T-helper 17 cell (primary cell): ENCODE data around the gene HLA-DMA. TPM values are rescaled to one million over a fixed set of nuclear protein-coding genes. Genes with fewer than 3 reads are reported as not detected.

Experiments
- ATAC-seq: fragments of 150-1000 bp; cut with Tn5 transposase; 2 replicates; pipeline ENCODE4 v1.10.0; 2021; ENCODE audit warnings: mild to moderate bottlenecking, moderate library complexity
- DNase-seq, 3 donors: peaks; one replicate each; pipeline versions ENCODE4 v3.0.0 to v3.0.0-alpha.2; 2020 to 2021
- H3K9me3 ChIP-seq: one replicate; pipeline ENCODE4 v1.7.0; 2013; ENCODE audit warnings: low read length, mild to moderate bottlenecking; ENCODE audit not compliant: control insufficient read depth, poor library complexity, severe bottlenecking
- H3K27ac Mint-ChIP-seq: one replicate; pipeline ENCODE4 v1.8.0; 2022; ENCODE audit warnings: mild to moderate bottlenecking, moderate library complexity, mixed read lengths
- H3K27me3 Mint-ChIP-seq: one replicate; pipeline ENCODE4 v1.8.0; 2022; ENCODE audit warnings: mixed read lengths
- H3K36me3 Mint-ChIP-seq: one replicate; pipeline ENCODE4 v1.8.0; 2022; ENCODE audit warnings: low read depth, mixed read lengths
- H3K4me1 Mint-ChIP-seq: one replicate; pipeline ENCODE4 v1.8.0; 2022; ENCODE audit warnings: mild to moderate bottlenecking, mixed read lengths
- H3K4me3 Mint-ChIP-seq: one replicate; pipeline ENCODE4 v1.8.0; 2022; ENCODE audit warnings: mild to moderate bottlenecking, moderate library complexity, mixed read lengths
- total RNA-seq, 4 donors: library from RNA in 2 of 4; stranded (reverse) in 2 of 4; gene quantifications; one replicate each; pipeline ENCODE4 v1.2.3 and lab custom pipeline; 2022 to 2026

The HLA-DMA gene
- total RNA-seq, 2 donors from 2014 or later = 20.9 to 23.4 TPM

DNA sequence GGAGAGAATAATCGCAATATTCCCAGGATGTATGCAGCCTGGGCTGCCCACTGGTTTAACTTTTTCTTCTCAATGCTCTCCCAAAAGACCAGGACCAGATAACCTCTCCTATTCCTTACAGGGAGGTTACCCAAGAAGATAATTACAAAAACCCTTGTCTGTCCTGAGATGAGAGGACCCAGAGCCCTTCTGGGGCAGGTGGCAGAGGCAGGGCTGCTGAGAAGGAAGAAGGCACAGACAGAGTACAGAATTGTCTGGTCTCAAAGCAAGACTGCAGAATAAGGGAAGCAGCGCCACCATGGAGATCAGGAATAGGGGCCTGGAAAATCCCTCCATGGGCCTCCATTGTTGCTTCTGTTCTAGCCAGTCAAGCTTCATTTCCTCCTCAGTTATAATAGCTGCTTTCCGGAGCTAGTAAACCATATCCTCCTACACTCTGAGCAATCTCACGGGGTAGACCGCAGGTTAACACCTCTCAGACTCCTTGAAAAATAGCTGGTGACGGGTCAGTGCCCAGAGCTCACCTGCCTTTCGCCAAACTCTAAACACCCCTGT lies 11.6 kb downstream of the HLA-DMA start:
- H3K36me3 Mint-ChIP-seq = peaks cover 4% of the 10 kb centered on the region
- H3K4me1 Mint-ChIP-seq = peaks cover 59% of the 10 kb centered on the region
- ATAC-seq (peak; percentile 81), DNase-seq (peak in 2 of 3 donors; percentile 13 to 15)
- peak overlapping the region; percentile 90 for H3K4me3 Mint-ChIP-seq
- H3K9me3 ChIP-seq = no peaks in the 10 kb centered on the region
- no peaks in the 10 kb centered on the region for H3K27me3 Mint-ChIP-seq
- H3K27ac Mint-ChIP-seq = peak overlapping the region; percentile 97

DNA sequence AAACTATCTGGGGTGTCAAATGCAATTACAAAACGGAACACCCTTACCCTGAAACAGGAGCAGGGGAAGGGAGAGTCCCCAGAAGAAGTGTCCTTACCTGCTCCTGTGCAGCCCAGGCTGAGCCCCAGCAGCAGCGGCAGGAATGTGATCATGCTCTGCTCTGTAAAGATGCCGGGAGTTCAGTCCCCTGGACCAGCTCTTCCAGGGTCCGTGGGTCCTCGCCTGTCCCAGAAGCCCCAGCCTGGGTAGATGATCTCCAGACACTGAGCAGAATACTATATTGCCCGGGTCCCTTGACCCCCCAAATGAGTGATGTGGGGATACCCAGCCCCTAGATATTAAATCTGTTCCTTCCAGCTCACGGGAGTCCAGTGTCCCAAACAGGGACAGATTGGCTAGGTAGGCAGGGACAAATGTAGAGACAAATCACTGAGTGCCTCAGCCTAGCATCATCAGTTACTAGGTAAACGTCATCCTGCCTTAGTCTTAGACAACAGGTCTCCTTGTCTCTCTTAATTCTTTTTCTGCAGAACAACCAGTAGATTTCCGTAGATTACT lies 12.2 kb downstream of the HLA-DMA start, which contains the start of gene HLA-DMB:
HLA-DMB (minus strand) TSS at position 373 of the 558 bp plus-strand sequence; CDS start at position 152, 221 bp downstream.
- H3K4me3 Mint-ChIP-seq = peak within 1 kb of the TSS; percentile 90
- H3K36me3 Mint-ChIP-seq = peaks cover 4% of the 10 kb centered on the region
- H3K27me3 Mint-ChIP-seq = no peaks in the 10 kb centered on the region
- peak; percentile 86 for ATAC-seq
- H3K4me1 Mint-ChIP-seq = peaks cover 64% of the 10 kb centered on the region
- peak in 2 of 3 donors; percentile 12 to 17 for DNase-seq
- H3K27ac Mint-ChIP-seq = peak within 1 kb of the TSS; percentile 97
- no peaks in the 10 kb centered on the region for H3K9me3 ChIP-seq

DNA sequence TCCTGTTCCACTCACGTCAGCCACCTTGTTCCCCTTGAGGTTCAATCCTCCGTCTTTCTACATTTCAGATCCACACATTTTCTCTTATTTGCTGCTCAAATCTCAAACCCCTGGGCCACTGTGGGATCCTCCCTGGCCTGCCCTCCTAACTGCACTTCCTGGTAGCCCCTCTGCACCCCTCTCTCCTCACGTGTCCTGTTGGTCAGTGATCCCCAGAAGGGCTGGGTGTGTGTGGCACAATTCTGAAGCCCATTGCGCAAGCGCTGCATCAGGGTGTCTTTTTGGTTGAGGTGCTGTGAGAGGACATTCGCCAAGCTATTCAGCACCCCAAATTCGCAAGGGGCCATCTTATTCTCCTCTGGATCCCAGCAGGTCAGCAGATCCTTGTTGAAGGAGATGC lies 14.4 kb downstream of the HLA-DMA start:
- Mint-ChIP-seq H3K27ac (no peak overlapping the region), H3K4me1 (peaks cover 49% of the 10 kb centered on the region), H3K4me3 (no peak overlapping the region), H3K36me3 (peaks cover 4% of the 10 kb centered on the region), H3K27me3 (no peaks in the 10 kb centered on the region)
- DNase-seq = no peak
- H3K9me3 ChIP-seq = no peaks in the 10 kb centered on the region
- ATAC-seq = no peak

DNA sequence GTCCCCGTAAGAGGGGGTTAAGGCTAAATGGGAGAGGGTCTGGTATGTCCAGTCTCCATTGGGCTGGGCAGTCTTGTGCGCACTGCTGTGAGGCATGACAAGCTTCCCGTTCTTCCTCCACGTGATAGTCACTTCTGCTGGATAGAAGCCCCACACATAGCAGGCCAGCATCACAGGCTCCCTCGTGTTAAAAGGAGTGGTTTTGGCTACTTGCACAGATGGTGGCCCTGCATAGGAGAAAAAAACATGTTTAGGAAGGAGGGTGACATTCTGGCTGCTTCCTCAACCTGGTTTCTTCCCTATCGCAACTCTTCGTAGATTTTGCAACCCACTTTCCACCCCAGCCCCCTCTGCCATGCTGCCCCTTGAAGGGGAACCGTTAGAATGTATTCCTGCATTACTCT lies 15.7 kb downstream of the HLA-DMA start:
- Mint-ChIP-seq H3K27me3 (no peaks in the 10 kb centered on the region), H3K36me3 (peaks cover 4% of the 10 kb centered on the region), H3K4me3 (no peak overlapping the region), H3K27ac (no peak overlapping the region), H3K4me1 (peaks cover 38% of the 10 kb centered on the region)
- no peaks in the 10 kb centered on the region for H3K9me3 ChIP-seq
- ATAC-seq (no peak), DNase-seq (no peak)

DNA sequence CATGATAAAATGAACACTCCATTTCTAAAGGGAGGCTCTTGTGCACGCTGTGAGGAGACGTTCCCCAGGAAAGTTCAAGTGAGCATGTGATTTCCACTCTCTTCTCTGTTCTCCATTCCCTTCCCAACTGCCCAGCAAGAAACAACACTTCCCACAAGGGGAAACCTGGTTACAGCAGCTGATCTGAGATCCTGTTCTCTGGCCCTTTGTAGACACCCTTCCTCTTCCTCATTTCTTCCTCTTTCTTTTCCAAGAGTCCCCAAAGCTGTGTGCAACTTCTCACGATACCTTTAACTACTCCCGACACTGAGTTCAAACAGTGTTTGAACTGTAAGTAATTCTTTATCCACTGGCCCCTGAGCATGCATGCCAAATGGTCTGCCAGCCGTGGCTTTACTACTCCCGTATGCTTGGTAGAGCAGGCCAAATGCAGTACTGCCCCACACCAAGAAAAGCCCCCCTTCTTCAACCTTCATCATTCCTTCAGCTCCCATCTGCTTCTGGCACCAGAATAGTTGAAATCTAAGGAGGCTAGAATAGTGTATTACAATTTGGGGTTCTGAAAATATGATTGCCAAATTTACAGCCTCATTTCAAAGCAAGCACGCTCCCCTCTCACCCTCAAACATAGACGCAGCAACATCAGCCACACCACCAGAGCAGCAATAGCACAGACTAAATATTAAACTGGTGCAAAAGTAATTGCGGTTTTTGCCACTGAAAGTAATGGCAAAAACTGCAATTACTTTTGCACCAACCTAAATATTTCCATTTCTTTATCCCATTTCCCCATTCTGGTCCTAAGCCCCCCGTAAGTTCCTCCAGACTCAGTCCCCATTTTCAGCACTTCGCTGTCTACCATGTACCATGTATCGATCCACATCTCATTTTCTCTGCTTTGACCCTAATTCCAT lies 16.4 kb downstream of the HLA-DMA start:
- no peaks in the 10 kb centered on the region for H3K9me3 ChIP-seq
- DNase-seq (no peak), ATAC-seq (no peak)
- no peaks in the 10 kb centered on the region for H3K27me3 Mint-ChIP-seq
- H3K4me3 Mint-ChIP-seq = peak overlapping the region; percentile 41
- H3K36me3 Mint-ChIP-seq = peaks cover 4% of the 10 kb centered on the region
- H3K4me1 Mint-ChIP-seq = peaks cover 32% of the 10 kb centered on the region
- peak overlapping the region; percentile 41 for H3K27ac Mint-ChIP-seq

DNA sequence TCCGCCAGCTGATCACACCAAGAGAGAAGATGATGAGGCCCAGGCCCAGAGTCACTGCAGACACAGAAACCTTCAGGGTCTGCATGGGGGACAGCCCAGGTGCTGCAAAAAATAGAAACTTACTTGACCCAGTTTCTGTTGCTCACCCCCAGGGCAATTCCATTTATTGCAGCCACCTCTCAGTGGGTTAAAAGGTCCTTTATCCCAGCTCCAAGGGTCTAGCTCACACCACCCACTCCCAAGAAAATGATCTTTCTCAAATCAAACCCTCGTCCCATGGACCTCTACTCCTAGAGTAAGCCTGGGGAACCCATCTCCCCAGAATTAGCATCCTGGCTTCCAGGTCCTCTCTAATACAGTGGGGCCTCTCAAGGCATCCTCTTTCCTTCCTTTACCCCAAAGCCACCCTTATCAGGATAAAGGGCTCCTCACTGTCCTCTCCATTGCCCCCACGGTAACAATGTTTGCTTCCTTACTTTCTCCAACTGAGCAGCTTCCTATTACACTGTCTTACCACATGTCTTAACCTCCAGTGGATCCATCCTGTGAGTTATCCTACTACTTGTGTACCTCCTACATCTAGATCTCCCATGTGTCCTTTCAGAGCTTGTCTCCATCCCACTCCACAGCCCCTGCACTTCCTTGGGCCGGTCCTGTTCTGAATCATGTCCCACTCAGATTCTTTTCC lies 17.2 kb downstream of the HLA-DMA start:
- H3K36me3 Mint-ChIP-seq = peaks cover 4% of the 10 kb centered on the region
- no peak for DNase-seq
- H3K4me1 Mint-ChIP-seq = peaks cover 28% of the 10 kb centered on the region
- H3K27ac Mint-ChIP-seq = peak overlapping the region; percentile 41
- H3K4me3 Mint-ChIP-seq = no peak overlapping the region
- H3K9me3 ChIP-seq = no peaks in the 10 kb centered on the region
- H3K27me3 Mint-ChIP-seq = no peaks in the 10 kb centered on the region
- ATAC-seq = no peak

DNA sequence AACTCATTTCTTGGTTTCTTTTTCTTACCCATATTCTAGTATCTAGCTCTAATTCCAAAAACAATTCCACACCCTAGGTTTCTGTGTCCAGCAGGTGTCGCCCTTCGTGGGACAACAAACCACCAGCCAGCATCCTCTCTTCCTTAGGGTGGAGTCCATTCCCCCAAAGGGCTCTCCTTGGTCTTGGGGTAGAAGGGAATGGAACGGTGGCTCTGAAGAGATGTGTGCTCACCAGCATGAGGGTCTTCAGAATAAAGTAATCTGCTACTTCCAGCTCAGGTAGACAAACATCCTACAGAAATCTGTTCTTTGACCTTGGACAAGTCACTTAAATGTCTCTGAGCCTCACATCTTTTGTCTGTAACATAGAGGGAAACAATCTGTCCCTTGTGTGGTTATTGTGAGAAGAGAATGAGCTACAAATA lies 19.2 kb downstream of the HLA-DMA start:
- Mint-ChIP-seq H3K4me1 (peaks cover 23% of the 10 kb centered on the region), H3K27ac (no peak overlapping the region)
- no peaks in the 10 kb centered on the region for H3K9me3 ChIP-seq

DNA sequence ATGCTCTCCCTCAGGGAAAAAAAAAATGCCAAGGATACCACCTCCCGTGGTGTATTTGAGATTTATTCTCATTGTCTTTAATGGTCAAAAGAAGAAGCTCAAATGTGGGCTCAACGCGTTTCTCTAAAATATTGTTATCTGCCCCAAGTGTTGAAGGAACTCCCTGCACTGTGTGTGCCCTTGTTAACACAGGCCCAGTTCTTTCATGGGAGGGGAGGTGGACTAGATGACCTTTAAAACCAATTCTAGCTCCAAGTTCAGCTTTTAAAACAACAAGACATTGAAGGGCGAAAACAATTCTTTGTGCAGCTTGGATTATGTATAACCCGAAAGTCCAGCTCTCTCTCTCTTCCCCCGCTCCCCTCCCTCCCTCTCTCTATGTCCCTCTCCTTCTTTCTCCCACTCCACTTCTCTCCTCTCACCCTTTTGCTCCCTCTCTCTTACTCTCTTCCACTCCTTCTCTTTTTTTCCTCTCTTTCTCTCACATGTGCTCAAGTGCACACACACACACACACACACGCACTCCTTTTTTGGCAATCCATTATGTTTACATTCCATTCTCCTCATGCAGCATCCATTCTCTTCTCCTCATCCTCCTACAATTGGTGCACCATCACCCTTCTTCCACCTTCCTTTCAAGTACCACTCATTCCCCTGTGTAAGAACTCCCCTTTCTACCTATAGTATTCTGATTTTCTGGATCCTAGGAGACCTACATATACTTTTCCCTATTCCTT lies 20.6 kb downstream of the HLA-DMA start:
- peaks cover 4% of the 10 kb centered on the region for H3K36me3 Mint-ChIP-seq
- no peaks in the 10 kb centered on the region for H3K9me3 ChIP-seq
- no peak for DNase-seq
- no peak overlapping the region for H3K4me3 Mint-ChIP-seq
- no peak overlapping the region for H3K27ac Mint-ChIP-seq
- H3K27me3 Mint-ChIP-seq = no peaks in the 10 kb centered on the region
- ATAC-seq = no peak
- H3K4me1 Mint-ChIP-seq = peaks cover 21% of the 10 kb centered on the region

More for the DNA sequence above, 19.2 kb downstream of the HLA-DMA start:
- no peak overlapping the region for H3K4me3 Mint-ChIP-seq
- DNase-seq (peak; percentile 55 to 68 (median 60)), ATAC-seq (peak; percentile 72)
- peaks cover 4% of the 10 kb centered on the region for H3K36me3 Mint-ChIP-seq
- no peaks in the 10 kb centered on the region for H3K27me3 Mint-ChIP-seq

DNA sequence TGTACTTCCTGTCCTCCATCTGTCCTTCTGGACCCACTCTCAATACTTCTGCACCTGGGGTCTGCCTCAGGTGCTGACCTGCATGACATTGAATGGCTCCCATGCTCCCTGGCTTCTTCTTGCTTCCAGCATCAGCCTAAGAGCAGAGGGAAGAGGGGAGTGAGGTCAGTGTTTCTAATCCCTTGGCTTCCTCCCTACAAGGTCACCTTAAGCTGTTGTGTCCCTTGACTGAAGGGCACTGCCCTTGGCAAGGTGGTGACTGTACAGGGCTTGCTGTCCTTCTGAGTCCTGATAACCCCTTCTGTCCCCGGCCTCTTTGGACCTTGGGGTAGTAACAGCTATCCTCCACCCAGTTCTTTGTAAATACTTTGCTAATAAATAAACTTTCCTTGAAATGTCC lies 21.7 kb downstream of the HLA-DMA start:
- Mint-ChIP-seq H3K27ac (no peak overlapping the region), H3K36me3 (no peaks in the 10 kb centered on the region), H3K4me3 (no peak overlapping the region), H3K27me3 (no peaks in the 10 kb centered on the region), H3K4me1 (peaks cover 14% of the 10 kb centered on the region)
- ATAC-seq (no peak), DNase-seq (no peak)
- no peaks in the 10 kb centered on the region for H3K9me3 ChIP-seq

DNA sequence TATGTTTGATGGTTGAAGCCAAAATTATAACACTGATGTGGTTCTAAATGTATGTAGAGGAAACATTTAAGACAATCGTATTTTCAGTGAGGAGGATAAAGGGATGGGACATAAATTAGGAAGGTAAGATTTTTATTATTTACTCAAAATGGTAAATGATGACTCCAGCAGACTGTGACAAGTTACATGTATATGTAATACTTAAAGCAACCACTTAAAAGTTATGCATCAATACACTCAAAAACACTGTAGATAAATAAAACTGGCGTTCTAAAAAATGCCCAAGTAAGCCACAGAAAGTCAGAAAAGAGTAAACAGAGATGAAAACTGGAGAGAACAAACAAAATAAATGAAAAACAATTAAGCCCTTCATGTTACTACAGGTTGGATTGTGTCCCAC lies 30.8 kb downstream of the HLA-DMA start:
- Mint-ChIP-seq H3K27me3 (peaks cover 14% of the 10 kb centered on the region), H3K36me3 (no peaks in the 10 kb centered on the region), H3K4me1 (peaks cover 2% of the 10 kb centered on the region), H3K27ac (no peak overlapping the region), H3K4me3 (no peak overlapping the region)
- H3K9me3 ChIP-seq = no peaks in the 10 kb centered on the region
- no peak for ATAC-seq
- no peak for DNase-seq

DNA sequence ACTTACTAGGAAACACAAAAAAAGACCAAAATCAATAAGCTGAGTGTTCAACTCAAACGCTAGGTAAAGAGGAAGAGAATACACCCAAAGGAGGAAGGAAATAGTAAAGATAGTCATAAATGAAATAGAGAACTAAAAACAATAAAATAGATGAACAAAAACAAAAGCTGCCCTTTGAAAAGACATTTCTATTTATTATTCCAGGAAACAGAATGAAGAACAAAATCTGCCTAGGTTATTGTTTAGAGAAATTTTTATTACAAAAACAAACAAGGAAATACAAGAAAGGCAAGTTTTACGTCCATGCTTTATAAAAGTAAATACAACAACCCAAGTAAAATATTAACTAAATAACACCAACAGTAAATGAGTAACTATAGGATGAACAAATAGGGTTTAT lies 32.2 kb downstream of the HLA-DMA start:
- Mint-ChIP-seq H3K27ac (peak overlapping the region; percentile 83), H3K4me1 (peaks cover 5% of the 10 kb centered on the region), H3K27me3 (peaks cover 14% of the 10 kb centered on the region), H3K4me3 (no peak overlapping the region), H3K36me3 (no peaks in the 10 kb centered on the region)
- no peaks in the 10 kb centered on the region for H3K9me3 ChIP-seq
- ATAC-seq (no peak), DNase-seq (no peak)

DNA sequence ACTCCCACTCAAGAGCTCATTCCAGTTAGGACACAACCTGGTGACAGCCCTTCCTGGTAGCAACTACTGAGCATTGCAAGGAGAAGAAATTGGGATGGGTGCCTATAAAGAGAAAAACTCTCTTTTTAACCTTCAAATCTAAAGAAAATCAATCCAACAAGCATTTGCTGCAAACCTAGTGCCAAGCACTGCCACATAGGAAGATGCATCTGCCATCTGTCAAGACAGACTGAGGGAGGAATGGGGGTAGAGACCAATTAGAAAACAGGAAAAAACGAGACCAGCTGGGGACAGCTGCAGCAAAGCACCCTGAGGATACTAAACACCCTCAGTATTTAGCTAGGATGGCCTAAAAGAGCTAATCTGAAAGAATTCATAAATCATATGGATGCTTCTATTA lies 39.9 kb downstream of the HLA-DMA start:
- peaks cover 11% of the 10 kb centered on the region for H3K4me1 Mint-ChIP-seq
- no peak overlapping the region for H3K4me3 Mint-ChIP-seq
- no peak for ATAC-seq
- peaks cover 8% of the 10 kb centered on the region for H3K36me3 Mint-ChIP-seq
- DNase-seq = no peak
- peaks cover 32% of the 10 kb centered on the region for H3K27me3 Mint-ChIP-seq
- H3K27ac Mint-ChIP-seq = no peak overlapping the region
- no peaks in the 10 kb centered on the region for H3K9me3 ChIP-seq
